Measurements from ENCODE around the gene MAN2B1.
"Not testable (repeated sequence)": the region's sequence is repeated elsewhere in the genome, so short reads cannot be mapped to it uniquely, and the experiment has no call there.

MAN2B1 gene

DNA sequence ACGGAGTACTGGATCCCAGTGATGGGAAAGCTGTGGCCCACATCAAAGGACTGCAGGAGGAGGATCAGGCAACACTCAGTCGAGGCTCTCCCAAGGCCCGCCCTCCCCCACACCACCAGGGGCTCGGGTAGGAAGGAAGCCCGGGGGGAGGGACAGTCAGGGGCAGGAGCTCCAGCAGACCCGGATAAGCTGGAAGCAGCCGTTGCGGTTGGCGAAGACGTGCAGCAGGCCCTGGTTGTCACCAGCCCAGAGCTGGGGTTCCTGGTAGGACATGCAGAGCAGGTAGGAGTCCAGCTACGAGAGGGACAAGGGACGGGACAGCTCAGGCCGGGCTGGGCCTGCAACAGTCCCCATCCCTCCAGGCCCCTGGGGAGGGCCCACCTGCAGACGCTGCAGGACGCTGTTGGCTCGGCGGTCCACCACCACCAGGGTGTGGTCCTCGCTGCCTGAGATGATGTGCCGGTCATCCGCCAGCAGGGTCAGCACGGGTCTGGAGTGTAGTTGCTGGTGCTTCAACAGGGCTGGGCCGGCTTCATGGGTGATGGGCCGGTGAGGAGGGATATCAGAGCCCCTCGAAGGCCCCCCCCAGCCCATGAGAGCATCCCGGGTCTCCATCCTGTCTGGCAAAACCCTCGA is 23.2 kb upstream of the MAN2B1 start:
- FAIRE-seq (no peak), DNase-seq (ENCODE audit: extremely low spot score, insufficient read length, low read depth) (no peak)

DNA sequence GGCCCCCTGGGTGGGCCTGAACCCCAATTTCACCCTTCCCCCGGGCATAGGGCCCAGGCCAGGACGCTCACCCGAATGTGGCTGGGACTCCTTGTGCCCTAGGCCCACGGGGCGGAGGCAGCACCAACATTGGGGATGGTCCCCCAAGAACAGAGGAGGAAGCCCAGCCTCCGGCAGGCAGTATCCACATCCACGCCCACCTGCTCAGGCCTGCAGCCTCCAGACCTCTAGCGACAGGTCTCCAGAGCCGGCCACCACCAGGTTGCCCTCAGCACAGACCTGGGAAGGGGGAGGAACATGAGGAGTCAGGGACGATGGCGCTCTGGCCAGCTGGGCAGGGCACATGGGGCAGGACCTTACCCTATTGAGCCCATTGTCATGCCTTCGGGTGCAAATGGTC is 22.5 kb upstream of the MAN2B1 start:
- no peak for FAIRE-seq
- no peak for DNase-seq (ENCODE audit: extremely low spot score, insufficient read length, low read depth)

GRCh38 chr19:12687496-12688196 is 21.1 kb upstream of the MAN2B1 start, which contains the start of gene GNG14:
GNG14 (plus strand) TSS chr19:12687998; CDS start chr19:12688049, 51 bp downstream.
- FAIRE-seq: no peak
- DNase-seq (ENCODE audit: extremely low spot score, insufficient read length, low read depth): no peak

GRCh38 chr19:12685831-12686230 is 19.3 kb upstream of the MAN2B1 start:
- DNase-seq (ENCODE audit: extremely low spot score, insufficient read length, low read depth) (no peak), FAIRE-seq (no peak)

- DNase-seq (ENCODE audit: extremely low spot score, insufficient read length, low read depth) (peak; percentile 88), FAIRE-seq (peak; percentile 94)
Observed at GRCh38 chr19:12681074-12681987, 14.8 kb upstream of the MAN2B1 start, which contains the start of gene DHPS. DHPS (minus strand) TSS chr19:12681880; CDS start chr19:12681766, 114 bp downstream.

DNA sequence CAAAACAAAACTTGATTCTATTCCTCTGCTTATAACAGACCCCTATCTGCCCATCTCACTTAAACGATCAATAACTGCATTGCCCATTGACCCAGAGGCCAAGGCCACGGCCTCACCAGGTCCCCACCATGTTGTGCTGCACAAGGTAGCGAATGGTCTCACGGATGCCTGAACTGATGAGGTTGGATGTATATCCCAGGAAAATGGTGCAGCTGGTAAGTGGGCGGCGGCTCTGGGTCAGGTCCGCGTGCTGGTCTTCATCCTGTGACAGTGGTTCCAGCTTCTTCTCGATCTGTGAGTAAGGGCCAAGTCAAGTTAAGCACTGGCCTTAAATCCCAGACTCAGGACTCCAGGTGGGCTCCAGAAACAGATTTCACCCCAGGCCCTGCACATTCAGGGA is 13.5 kb upstream of the MAN2B1 start:
- no peak for FAIRE-seq
- DNase-seq (ENCODE audit: extremely low spot score, insufficient read length, low read depth): no peak

DNA sequence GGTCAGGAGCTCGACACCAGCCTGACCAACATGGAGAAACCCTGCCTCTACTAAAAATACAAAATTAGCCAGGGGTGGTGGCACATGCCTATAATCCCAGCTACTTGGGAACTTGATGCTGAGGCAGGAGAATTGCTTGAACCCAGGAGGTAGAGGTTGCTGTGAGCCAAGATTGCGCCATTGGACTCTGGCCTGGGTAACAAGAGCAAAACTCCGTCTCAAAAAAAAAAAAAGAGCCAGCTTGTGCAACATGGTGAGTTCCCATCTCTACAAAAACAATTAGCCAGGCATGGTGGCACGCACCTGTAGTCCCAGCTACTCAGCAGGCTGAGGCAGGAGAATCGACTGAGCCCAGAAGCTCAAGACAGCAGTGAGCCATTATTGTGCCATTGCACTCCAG is 11.5 kb upstream of the MAN2B1 start:
- DNase-seq (ENCODE audit: extremely low spot score, insufficient read length, low read depth); FAIRE-seq: not testable (repeated sequence)

DNA sequence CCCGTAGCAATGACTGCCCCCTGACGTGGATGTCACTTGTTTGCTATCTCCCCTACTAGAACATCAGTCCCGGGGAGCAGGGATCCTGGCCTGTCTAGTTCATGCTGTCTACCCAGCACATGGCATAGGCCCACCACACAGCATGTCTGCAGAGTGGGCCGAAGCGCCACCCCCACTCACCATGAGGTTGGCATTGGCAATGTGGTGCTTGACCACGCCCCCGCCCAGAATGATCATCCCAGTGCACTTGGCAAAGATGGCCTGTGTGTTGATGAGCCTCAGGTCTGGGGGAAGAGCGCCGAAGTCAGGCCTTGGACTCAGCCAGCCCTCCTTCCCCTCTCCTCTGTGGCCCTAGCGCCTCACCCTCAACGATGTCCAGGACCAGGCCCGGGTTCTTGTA is 10.4 kb upstream of the MAN2B1 start:
- DNase-seq (ENCODE audit: extremely low spot score, insufficient read length, low read depth) (no peak), FAIRE-seq (no peak)

GRCh38 chr19:12676384-12676792 is 9.8 kb upstream of the MAN2B1 start:
- FAIRE-seq: peak; percentile 88
- DNase-seq (ENCODE audit: extremely low spot score, insufficient read length, low read depth): peak; percentile 55

DNA sequence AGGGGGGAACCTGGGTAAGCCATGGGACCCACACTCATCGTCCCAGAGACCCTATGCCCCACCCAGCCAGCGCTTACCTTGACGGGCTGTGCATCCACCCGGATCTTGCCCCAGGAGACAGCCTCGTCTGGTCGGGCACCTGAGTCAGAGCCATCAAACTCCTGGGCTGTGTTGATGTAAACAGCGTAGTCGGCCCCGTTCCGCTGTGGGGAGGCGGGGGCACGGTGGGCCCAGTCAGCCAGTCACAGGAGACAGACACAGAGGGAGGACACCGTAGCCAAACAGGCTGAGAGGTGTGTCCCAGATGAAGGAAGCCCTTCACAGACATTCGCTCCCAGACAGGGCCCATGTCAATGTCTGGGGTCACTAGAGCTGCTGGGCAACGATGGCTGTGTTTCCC is 9.4 kb upstream of the MAN2B1 start:
- DNase-seq (ENCODE audit: extremely low spot score, insufficient read length, low read depth): no peak
- FAIRE-seq: no peak

- no peak for FAIRE-seq
- no peak for DNase-seq (ENCODE audit: extremely low spot score, insufficient read length, low read depth)
Observed at GRCh38 chr19:12675399-12675798, 8.9 kb upstream of the MAN2B1 start.

DNA sequence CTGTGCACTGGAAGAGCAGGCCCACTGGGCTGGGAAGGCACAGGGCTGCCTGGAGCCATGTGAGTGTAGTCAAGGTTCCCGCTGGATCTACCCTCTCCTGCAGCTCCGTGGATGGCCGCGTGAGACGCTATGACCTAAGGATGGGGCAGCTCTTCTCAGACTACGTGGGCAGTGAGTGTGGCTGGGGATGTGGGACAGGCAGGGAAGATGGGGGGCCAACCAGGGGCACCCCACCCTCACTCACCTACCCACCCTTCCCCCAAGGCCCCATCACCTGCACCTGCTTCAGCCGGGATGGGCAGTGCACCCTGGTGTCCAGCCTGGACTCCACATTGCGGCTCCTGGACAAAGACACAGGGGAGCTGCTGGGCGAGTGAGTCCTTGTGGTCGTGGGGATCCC is 6.2 kb upstream of the MAN2B1 start:
- DNase-seq (ENCODE audit: extremely low spot score, insufficient read length, low read depth) (no peak), FAIRE-seq (no peak)

DNA sequence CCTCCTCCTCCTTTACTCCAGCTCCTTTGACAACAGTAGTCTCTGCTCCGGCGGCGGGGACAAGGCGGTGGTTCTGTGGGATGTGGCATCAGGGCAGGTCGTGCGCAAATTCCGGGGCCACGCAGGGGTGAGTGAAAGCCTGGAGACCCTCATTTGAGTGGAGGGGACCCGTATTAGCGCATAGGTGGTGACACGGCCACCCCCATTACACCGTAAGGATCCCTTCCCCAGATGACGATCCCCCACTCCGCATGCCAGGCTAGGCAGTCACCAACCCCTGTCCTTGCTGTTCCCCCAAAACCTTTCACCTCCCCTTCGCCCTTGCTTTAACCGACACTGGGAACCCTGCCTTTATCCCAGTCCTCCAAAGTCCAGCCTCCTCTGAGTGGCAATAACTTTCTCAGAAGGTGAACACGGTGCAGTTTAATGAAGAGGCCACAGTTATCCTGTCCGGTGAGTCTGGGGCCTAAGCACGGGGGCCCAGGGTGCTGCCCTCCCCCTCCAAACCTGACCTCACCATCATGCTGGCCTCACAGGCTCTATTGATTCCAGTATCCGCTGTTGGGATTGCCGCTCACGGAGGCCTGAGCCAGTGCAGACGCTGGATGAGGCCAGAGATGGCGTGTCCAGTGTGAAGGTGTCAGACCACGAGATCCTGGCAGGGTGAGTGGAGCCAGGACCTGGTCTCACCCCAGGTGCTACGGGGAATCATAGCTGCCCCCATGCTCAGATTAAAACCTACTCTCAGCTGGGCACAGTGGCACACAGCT is 3.8 kb upstream of the MAN2B1 start:
- FAIRE-seq (no peak), DNase-seq (ENCODE audit: extremely low spot score, insufficient read length, low read depth) (no peak)

GRCh38 chr19:12669270-12670158 is 3.0 kb upstream of the MAN2B1 start:
- DNase-seq (ENCODE audit: extremely low spot score, insufficient read length, low read depth) (peak; percentile 55), FAIRE-seq (peak; percentile 93)

DNA sequence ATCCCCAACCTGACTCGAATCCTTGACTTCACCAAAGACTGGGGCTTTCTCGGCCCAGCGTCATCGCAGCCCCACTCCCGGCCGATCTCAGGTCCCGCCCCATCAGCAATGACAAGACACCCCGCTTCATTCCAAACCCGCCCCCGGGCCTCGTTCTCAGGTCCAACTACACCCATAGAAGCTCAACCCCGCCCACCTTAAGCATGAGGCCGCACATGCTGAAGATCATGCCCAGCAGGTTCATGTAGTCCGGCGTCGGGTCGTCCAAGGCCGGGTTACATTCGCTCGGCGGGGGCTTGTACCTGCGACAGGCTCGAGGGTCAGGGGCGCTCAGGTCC is 2.4 kb upstream of the MAN2B1 start:
- FAIRE-seq: no peak
- no peak for DNase-seq (ENCODE audit: extremely low spot score, insufficient read length, low read depth)

DNA sequence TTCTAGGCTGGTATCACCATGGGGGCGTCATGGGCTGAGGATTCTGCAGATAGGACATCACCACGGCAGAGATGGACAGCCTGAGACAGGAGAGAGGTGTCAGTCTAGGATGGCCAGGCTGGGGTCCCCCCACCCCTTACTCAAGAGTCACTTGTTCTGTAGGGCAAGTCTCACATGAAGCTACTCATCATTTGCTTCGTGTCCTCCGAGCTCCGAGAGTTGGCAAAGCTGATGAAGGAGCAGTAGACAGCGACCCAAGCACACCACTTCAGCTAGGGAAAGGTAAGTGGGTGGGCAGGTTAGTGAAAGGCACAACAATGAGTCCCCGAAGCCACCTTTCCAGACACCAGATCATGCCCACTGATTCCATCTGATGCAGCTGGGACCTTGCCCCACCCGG is 1.8 kb upstream of the MAN2B1 start:
- FAIRE-seq (no peak), DNase-seq (ENCODE audit: extremely low spot score, insufficient read length, low read depth) (no peak)

- FAIRE-seq: no peak
- no peak for DNase-seq (ENCODE audit: extremely low spot score, insufficient read length, low read depth)
Observed at GRCh38 chr19:12667731-12668302, 1.3 kb upstream of the MAN2B1 start.

GRCh38 chr19:12665671-12666264 is 774 bp downstream of the MAN2B1 start:
- FAIRE-seq (peak; percentile 51), DNase-seq (ENCODE audit: extremely low spot score, insufficient read length, low read depth) (no peak)

DNA sequence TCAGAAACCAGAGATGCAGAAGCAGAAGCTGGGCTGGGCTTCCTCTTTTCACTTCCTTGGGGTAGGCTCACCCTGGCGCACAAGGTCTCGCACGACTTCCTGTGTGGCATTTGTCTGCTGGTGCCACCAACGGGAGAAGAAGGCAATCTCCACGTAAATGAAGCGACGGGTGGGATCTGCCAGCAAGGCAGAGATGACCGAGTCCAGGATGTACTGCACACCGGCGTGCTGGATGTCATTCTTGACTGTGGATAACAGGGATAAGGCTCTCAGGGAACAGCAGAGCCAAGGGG is 1.3 kb downstream of the MAN2B1 start:
- DNase-seq (ENCODE audit: extremely low spot score, insufficient read length, low read depth) (peak; percentile 54), FAIRE-seq (peak; percentile 93)
